Measurements from ENCODE around the gene PROK1. TPM values are rescaled to one million over a fixed set of nuclear protein-coding genes. Genes with fewer than 3 reads are reported as not detected.

PROK1 gene
- total and polyA plus RNA-seq, 2 of the 13 experiments (the other 11 are each of a cell fraction or from before 2014, with no cell fraction given) = 0.07 TPM; not detected in 1

DNA sequence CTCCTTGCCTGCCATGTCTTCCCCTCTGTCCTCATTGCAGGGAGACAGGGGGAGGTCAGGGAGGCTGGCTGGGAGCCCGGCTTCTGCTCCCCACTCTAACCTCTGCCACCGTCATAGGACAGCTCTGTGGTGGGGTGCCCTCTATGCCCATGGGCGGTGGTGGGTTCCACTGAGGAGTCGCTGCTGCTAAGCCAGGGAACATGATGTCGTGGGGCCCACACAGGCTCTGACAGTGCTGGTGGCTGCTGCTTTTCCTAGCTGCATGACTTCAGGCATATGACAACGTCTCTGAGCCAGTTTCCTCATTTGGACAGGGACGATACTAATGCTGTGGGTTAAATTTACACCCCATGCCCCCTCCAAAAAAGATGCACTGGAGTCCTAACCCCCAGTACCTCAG is 53.3 kb downstream of the PROK1 start (continued):
- no peak for TF ChIP-seq DR1 (CRISPR knock-in tag; IDR thresholded peaks at IDR 0.05)
- TF ChIP-seq, protein P1, sequence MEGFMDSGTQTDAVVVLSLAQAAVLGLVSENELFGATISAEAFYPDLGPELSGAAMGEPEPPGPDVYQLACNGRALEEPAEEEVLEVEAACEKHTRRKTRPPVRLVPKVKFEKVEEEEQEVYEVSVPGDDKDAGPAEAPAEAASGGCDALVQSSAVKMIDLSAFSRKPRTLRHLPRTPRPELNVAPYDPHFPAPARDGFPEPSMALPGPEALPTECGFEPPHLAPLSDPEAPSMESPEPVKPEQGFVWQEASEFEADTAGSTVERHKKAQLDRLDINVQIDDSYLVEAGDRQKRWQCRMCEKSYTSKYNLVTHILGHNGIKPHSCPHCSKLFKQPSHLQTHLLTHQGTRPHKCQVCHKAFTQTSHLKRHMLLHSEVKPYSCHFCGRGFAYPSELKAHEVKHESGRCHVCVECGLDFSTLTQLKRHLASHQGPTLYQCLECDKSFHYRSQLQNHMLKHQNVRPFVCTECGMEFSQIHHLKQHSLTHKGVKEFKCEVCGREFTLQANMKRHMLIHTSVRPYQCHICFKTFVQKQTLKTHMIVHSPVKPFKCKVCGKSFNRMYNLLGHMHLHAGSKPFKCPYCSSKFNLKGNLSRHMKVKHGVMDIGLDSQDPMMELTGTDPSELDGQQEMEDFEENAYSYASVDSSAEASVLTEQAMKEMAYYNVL (CRISPR knock-in tag; IDR thresholded peaks at IDR 0.05; ENCODE audit: borderline replicate concordance) = no peak
- TF ChIP-seq AHR (CRISPR knock-in tag; IDR thresholded peaks at IDR 0.05) = no peak

DNA sequence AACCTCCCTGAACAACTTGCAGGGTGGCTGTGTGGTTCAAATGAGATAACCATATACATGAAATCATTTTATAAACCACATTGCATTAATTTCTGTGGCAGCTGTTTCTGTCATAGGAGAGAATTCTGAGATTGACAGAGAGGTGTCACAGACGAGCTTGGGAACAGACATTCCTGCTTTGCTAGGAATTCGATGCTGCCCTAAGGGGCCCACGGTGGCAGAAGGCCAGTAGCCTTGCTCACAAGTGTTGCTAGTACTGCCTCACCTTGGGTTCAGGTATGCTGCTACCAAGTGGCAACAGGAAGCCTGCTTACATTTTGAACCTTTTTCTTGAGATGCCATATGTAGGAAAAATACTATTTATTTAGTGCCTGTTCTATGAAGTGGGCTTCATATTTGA is 54.6 kb downstream of the PROK1 start:
- no peak overlapping the region for H2AFZ ChIP-seq (ENCODE audit: low read length)
- intact Hi-C loops (cut with micrococcal nuclease; ENCODE audit: unreplicated experiment) (no loop called here), in situ Hi-C loops (cut with HindIII; ENCODE audit: extremely low pct_ligation_motif_present, low pct_unique_long_range_greater_than_20kb) (no loop called here)
- no peak overlapping the region for H3K27ac ChIP-seq (ENCODE audit: extremely low read length, insufficient read depth, low read length)
- no peaks in the 10 kb centered on the region for H4K20me1 ChIP-seq (ENCODE audit: insufficient read depth, low read length)
- ChIA-PET POLR2A (no interaction called here), CTCF (ENCODE audit: low intra/inter-chr PET ratio, low total read pairs) (no interaction called here)
- no TSS peak for BruUV-seq (replicated peaks)
- no peaks in the 10 kb centered on the region for H3K79me2 ChIP-seq (ENCODE audit: insufficient read depth, low read length)
- DNase-seq (ENCODE audit: low spot score) (no peak), FAIRE-seq (no peak), ATAC-seq (no peak)
- H3K36me3 ChIP-seq (replicated peaks in 1 of 2; ENCODE audit: control insufficient read depth in 1 of 2, insufficient read depth in 2 of 2, low read length in 2 of 2) = no peaks in the 10 kb centered on the region
- H3K9me3 ChIP-seq (ENCODE audit: low read length) = no peaks in the 10 kb centered on the region
- H3K27me3 ChIP-seq (ENCODE audit: control insufficient read depth in 1 of 2, insufficient read depth in 2 of 2, low read length in 2 of 2) = no peaks in the 10 kb centered on the region; a peak in 3 of 5 replicates
- H3K9ac ChIP-seq (ENCODE audit: insufficient read depth, low read depth, low read length) = no peak overlapping the region
- no peaks in the 10 kb centered on the region for H3K4me1 ChIP-seq (ENCODE audit: insufficient read depth, low read length)
- H3K4me3 ChIP-seq (replicated peaks in 1 of 3; ENCODE audit: insufficient read depth in 1 of 3, low read depth in 2 of 3, low read length in 3 of 3) = no peak overlapping the region
- H3K4me2 ChIP-seq (ENCODE audit: low read depth, low read length) = no peak overlapping the region
- 0% methylated on average over 3 of the region's 3 CpGs for WGBS (ENCODE audit: low lambda C conversion rate)
- TF ChIP-seq, protein P2, sequence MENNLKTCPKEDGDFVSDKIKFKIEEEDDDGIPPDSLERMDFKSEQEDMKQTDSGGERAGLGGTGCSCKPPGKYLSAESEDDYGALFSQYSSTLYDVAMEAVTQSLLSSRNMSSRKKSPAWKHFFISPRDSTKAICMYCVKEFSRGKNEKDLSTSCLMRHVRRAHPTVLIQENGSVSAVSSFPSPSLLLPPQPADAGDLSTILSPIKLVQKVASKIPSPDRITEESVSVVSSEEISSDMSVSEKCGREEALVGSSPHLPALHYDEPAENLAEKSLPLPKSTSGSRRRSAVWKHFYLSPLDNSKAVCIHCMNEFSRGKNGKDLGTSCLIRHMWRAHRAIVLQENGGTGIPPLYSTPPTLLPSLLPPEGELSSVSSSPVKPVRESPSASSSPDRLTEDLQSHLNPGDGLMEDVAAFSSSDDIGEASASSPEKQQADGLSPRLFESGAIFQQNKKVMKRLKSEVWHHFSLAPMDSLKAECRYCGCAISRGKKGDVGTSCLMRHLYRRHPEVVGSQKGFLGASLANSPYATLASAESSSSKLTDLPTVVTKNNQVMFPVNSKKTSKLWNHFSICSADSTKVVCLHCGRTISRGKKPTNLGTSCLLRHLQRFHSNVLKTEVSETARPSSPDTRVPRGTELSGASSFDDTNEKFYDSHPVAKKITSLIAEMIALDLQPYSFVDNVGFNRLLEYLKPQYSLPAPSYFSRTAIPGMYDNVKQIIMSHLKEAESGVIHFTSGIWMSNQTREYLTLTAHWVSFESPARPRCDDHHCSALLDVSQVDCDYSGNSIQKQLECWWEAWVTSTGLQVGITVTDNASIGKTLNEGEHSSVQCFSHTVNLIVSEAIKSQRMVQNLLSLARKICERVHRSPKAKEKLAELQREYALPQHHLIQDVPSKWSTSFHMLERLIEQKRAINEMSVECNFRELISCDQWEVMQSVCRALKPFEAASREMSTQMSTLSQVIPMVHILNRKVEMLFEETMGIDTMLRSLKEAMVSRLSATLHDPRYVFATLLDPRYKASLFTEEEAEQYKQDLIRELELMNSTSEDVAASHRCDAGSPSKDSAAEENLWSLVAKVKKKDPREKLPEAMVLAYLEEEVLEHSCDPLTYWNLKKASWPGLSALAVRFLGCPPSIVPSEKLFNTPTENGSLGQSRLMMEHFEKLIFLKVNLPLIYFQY (CRISPR knock-in tag; IDR thresholded peaks at IDR 0.05; ENCODE audit: borderline replicate concordance) = no peak
- TF ChIP-seq HCFC1 (IDR thresholded peaks at IDR 0.05; ENCODE audit: low read depth, low read length) (no peak), TBL1XR1 (IDR thresholded peaks at IDR 0.05; ENCODE audit: borderline replicate concordance, low read length, partially characterized antibody) (no peak), ZSCAN31 (CRISPR knock-in tag; IDR thresholded peaks at IDR 0.05; ENCODE audit: low read depth) (no peak), HNF4G (IDR thresholded peaks at IDR 0.05; ENCODE audit: borderline replicate concordance, low read depth, low read length) (no peak), HNF4G (CRISPR knock-in tag; IDR thresholded peaks at IDR 0.05; ENCODE audit: borderline replicate concordance, low read depth) (no peak), NCOA2 (CRISPR knock-in tag; IDR thresholded peaks at IDR 0.05) (no peak), ZBTB8A (CRISPR knock-in tag; IDR thresholded peaks at IDR 0.05; ENCODE audit: borderline replicate concordance, low read depth) (no peak)
- TF ChIP-seq, protein P3, sequence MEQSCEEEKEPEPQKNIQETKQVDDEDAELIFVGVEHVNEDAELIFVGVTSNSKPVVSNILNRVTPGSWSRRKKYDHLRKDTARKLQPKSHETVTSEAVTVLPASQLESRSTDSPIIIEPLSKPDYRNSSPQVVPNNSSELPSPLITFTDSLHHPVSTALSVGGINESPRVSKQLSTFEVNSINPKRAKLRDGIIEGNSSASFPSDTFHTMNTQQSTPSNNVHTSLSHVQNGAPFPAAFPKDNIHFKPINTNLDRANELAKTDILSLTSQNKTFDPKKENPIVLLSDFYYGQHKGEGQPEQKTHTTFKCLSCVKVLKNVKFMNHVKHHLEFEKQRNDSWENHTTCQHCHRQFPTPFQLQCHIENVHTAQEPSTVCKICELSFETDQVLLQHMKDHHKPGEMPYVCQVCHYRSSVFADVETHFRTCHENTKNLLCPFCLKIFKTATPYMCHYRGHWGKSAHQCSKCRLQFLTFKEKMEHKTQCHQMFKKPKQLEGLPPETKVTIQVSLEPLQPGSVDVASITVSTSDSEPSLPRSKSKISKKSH (CRISPR knock-in tag; IDR thresholded peaks at IDR 0.05; ENCODE audit: borderline replicate concordance) = no peak
